HG02970 (cell line): Measurements from ENCODE around the gene KREMEN2.
A peak's percentile ranks its signal among the peaks of the same experiment; 100 is the strongest.

ENCODE experiments used
- ATAC-seq: cut with Tn5 transposase; IDR thresholded peaks from one replicate; pipeline ENCODE4 v1.9.1; 2021; ENCODE audit warnings: mild to moderate bottlenecking, moderate library complexity, moderate number of reproducible peaks; ENCODE audit not compliant: unreplicated experiment, low FRiP score

KREMEN2 gene

DNA sequence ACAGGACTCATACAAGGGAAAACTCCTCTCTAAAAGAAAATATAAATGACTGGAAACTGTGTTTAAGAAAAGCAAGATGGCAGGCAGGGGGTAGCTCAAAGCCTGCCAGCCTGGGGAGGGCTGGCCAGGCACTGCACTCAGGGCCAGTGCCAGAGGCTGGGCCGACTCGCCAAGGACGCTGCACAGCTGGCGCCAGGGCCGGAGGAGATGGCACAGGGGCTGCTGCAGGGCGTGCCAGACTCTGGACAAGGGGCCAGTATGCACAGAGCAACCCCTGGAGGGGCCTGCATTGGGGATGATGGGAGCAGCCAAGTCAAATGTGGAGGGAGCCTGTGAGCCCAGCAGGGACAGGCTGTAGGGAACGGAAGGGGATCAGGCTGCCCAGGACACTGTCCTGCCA, 12.1 kb downstream of the KREMEN2 start:
- no peak for ATAC-seq

DNA sequence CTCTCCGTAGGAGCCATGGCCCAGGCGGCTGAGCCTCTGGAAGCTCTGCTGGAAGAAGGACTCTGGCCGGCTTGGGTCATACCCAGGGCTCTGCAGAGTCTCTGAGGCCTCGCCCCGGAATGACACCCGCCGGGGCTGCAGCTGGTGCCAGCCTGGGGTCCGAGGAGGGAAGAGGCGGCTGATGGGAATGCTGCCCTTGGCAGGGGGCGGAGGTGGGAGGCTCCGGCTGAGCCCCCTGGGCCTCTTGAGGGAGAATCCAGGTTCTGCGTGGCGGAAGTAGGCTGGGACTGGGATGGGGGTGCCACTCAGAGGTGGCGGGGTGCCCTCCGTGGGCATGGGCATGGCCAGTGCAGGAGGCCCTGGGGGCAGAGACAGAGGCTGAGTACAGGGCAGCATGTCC, 12.6 kb downstream of the KREMEN2 start:
- no peak for ATAC-seq

DNA sequence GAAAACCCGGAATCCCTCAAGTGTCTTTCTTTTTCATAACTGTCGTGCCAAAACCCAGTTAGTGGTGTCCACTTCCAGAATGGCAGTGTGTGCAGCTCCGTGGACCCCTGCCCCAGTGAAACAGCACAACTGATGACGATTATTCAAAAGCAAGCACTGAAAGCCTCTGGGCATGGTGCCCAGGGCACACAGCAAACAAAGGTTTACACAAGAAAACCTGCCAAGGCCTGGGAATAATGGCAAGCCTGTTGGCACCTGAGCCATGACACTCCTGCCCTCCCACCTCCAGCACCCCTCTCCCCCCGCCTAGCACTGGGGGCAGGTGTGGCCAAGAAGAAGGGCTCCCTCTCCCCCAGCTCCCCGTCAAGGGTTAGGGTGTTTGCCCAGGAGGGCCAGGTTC, 13.4 kb downstream of the KREMEN2 start:
- ATAC-seq: no peak

DNA sequence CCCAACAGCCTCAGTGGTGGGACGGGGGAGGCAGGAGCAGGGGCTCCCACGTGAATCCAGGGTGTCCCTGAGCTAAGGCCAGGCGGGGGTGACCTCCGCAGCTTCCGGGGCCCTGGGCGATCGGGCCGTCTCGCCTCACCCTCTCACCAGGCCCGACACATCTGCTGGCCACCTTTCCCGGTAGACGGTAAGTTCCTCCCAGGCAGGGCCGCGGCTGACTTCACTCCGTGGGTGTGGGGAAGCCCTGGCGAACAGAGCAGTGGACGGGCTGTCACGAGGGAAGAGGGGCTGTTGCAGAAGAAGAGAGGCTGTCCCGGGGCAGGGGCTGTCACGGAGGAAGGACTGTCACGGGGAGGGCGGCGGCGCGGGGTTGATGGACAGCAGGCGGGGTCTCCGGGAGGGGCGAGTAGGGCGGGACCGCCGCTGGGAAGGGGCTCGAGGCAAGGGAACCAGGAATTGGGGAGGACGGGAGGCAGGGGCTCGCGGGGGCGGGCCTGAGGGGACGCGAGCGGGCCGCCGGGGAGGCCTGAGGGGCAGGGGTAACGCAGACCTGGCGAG, 15.7 kb downstream of the KREMEN2 start:
- ATAC-seq: no peak

DNA sequence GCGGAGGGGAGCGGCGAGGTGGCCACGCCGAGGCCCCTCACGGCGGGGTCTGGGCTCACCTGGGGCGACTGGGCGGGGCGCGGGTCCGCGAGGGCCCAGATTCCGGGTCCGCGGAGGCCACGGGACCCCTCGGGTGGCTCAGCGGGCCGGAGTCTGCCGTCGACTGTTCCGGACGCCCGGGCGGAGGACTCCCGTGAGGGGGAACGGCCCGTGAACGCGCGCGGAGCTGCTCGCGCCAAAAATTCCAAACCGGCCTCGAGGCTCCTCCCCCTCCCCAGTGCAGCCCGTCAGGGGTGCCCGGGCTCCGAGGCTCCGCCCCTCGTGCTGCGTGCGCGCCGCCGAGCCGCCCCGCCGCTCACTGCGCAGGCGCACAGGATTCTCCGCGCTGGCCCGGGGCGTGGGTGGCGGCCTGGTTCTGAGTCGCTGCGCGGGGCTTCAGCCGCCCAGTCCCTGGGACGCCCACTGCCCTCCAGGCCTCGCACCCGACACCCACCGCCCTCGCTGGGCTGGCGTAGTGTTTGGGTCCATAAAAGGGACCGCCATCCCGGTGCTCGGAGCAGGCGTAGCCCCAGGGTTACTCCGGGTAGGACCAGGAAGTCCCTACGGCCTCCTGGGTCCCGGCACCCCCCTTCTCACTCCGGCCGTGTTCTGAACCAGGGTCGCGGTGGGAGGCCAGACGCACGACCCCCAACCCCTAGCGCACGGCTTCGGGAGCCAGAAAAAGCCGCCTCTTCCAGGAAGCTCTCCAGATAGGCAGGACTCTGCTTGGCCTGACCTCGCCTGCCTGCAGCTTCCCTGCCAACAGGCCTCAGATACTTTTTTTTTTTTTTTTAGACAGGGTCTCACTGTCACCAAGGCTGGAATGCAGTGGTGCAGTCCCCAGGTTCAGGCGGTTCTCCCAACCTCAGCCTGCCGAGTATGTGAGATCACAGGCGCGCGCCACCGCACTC, 16.4 kb downstream of the KREMEN2 start, which contains the start of gene PKMYT1:
PKMYT1 (minus strand) TSS at position 220 of the 950 bp plus-strand sequence. CDS start 789 bp downstream, outside the sequence.
- ATAC-seq: peak; percentile 82

DNA sequence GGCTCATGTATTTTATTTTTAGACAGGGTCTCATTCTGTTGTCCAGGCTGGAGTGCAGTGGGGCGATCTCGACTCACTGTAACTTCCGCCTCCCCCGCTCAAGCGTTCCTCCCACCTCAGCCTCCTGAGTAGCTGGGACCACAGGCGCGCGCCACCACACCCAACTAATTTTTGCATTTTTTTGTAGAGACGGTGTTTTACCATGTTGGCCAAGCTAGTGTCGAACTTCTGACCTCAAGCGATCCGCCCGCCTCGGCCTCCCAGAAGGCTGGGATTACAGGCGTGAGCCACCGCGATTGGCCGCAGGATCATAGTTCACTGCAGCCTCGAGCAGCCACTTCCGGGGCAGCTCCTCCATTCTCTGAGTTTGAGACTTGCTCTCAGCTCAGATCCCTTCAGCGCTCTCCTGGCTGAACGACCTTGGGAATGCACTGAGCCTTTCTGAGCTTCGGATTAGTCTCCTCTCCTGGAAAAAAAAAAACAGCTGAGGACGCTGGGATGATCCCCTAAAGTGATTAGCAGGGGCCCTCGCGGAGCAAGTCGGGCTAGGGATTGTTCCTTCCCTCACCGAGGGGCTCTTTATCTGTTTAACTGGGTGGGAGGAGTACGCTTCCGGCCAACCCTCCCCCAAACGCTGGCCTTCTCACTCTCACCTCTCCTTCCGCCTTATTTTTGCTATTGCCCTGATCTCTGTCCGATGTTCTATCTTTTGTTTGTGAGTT, 17.3 kb downstream of the KREMEN2 start:
- no peak for ATAC-seq

DNA sequence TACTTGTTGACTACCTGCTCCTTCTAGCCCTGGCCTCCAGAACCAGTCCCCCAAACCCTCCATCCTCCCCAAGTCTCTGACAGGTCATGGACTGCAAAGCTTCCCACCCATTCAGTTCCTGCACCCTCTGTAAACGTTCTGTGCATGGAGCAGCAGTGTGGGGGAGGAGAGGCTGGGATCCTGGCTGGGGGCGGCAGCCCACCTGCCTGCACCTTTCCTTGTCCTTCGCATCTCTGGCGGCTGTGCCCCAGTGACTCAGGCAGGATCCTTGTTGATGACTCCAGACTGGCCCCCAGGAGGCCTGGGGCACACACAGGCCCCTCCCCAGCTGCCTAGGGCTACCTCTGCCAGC, 17.8 kb downstream of the KREMEN2 start:
- ATAC-seq: no peak

DNA sequence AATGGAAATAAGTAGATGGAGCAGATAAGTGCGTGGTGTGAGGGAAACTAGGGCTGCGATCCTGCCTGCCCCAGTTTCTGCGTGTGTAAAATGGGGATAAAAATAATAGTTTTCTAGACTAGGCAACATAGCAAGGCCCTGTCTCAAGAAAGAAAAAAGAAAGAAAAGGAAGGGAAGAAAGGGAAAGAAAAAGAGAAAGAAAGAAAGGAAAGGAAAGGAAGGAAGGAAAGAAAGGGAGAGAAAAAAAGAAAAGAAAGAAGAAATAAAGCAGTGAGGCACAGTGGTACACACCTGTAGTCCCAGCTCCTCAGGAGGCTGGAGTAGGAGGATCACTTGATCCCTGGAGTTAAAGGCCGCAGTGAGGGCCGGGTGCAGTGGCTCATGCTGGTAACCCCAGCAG, 18.3 kb downstream of the KREMEN2 start:
- no peak for ATAC-seq

DNA sequence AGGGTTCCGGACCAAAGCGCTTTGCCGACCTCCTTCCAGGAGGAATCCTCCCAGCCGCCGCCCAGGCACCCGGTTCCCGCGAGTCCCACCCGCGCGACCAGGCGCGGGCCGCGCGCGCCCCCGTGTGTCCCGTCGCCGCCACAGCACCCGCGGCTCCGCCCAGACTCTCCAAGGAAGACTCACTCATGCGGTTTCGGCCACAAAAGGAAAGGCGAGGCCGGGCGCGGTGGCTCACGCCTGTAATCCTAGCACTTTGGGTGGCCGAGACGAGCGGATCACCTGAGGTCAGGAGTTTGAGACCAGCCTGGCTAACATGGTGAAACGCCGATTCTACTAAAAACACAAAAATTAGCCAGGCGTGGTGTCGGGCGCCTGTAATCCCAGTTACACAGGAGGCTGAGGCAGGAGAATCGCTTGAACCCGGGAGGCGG, 19.6 kb downstream of the KREMEN2 start:
- ATAC-seq: peak; percentile 41

DNA sequence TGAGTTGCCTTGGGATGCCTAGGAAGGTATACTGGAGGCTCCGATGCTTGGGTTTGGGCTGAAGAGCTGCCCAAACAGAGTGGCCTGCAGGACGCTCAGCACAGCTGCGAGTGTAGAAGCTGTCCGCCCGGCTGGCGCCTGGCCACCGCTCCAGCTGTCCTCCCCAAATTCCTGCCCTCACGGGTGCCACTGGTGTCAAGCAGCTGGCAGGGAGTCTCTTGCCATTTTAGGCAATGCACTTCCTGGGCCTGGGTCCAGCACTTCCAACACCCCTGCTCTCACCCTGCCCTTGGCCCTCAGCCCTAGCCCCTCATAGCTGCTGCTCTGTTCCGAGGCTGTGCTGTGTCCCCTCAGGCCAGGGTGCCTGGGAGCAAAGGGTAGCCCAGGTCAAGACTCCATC, 21.4 kb downstream of the KREMEN2 start:
- ATAC-seq: no peak

DNA sequence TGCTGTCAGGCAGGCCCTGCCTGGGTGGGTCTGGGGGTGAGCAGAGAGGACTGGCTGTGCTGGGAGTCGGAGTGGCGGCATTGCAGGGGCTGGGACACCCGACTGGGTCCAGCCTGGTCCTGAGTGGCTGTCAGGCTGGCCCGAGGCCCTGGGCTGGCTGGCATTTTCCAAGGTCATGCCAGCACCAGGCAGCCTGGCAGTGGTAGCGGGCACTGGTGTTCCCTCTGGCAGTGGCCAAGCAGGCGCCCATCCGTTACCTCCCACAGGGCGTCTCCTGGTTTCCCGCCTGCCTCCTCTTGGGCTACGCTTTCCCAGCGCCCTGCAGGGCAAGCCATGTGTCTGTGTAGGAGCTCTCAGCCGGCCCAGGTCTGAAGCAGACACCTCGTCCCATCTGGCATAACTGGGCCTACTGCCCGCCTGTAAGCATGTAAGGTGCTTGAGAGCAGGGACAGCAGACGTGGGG, 21.8 kb downstream of the KREMEN2 start:
- no peak for ATAC-seq

DNA sequence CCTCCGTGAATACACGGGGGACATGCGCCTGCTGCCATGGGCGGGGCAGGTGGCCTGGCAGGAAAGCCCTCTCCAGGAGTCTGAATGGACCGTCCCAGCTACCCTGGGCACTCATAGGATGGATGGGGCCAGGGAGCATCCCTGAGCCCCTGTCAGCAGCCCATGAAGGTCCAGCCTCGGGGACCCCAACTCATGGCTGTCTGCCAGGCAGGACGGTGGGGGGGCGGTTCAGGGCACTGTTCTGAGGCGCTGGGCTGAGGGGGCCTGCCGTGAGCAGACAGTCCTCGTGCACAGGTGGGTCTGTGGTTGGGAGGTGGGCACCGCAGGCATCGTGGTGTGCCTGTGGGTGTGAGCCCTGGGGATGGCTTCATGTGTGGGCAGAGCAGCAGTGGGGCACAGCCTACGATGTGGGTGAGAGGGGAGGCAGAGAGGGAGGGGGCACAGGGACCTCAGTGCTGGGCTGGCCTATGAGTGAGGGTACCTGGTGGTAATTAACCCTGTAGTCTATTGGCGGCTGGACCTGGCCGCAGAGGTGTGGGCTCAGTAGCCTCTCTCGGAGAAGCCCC, 22.6 kb downstream of the KREMEN2 start:
- ATAC-seq: no peak

DNA sequence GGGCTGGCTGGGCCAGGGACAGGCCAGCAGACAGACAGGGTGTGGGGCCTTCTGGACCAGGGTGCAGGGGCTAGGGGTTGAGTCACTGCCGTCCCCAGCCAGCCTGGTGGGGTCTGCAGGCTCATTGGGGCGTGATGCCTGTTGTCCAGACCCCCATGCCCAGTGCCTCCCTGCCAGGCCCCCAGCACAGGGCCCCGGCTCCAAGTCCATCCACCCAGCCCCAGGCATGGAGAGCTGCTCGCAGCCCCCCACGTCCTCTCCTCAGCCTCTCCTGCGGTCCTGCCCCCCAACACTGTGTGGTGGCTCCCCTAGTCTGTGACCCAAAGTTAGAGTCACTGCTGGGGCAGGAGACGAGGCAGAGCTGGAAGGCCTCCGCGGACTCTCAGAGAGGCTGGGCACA, 23.2 kb downstream of the KREMEN2 start:
- ATAC-seq: no peak

DNA sequence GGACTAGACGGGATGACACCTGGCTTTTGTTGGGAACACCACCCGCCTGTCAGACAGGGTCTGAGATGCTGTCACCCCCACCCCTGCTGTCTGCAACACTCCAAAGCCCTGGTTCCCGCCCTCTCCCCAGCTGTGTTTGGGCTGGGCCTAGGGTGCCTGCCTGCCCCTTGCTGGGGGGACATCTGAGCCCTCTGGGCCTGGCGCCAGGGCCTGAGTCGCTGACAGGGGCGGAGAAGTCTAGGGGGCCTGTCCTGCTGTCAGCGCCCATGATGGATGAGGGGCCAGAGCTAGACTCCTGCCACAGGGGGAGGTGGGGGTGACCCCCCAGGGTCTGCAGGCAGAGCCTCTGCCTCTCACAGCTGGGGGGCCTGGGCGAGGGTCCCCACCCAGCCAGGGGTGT, 23.8 kb downstream of the KREMEN2 start:
- no peak for ATAC-seq

DNA sequence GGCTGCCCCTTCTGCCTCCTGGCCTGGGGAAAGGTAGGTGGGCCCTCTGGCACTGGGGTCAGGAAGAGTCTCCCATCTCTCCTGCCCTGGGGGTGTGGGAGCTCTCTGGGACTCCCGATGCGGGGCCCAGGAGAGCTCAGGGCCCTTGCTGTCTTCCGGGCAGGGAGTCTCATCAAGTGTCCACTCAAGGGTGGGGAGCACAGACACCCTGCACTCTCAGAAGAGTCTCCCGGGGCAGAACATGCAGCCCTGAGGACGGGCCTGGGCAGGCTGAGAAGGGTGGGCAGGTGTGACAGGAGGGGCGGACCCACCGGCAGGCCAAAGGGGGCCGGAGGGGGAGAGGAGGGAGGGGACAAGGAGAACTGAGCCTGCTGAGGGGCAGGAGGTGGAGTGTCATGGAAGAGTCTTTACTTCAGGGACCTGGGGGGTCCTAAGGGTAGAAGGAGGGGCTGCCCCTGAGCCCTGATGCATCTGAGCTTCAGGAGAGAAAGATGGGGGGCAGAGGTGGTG, 24.6 kb downstream of the KREMEN2 start:
- ATAC-seq: no peak

DNA sequence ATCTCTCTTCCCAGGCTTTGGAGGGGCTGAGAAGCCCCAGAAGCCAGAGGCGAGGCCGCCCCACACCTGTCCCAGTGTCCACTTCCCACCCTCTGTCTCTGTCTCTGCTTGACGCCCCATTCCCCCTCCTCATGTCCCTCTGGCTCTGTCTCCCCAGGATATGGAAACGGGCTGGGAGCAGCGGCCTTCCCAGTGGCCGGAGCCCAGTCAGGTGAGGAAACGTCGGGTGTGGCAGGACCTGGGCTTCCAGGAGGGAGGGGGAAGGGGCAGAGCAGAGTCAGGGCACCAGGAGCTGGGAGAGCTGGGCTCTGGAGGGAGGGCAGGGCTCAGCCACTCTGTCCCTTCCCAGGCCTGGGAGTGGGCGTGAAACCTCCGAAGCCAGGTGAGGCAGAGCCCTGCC, 26.8 kb downstream of the KREMEN2 start:
- no peak for ATAC-seq

DNA sequence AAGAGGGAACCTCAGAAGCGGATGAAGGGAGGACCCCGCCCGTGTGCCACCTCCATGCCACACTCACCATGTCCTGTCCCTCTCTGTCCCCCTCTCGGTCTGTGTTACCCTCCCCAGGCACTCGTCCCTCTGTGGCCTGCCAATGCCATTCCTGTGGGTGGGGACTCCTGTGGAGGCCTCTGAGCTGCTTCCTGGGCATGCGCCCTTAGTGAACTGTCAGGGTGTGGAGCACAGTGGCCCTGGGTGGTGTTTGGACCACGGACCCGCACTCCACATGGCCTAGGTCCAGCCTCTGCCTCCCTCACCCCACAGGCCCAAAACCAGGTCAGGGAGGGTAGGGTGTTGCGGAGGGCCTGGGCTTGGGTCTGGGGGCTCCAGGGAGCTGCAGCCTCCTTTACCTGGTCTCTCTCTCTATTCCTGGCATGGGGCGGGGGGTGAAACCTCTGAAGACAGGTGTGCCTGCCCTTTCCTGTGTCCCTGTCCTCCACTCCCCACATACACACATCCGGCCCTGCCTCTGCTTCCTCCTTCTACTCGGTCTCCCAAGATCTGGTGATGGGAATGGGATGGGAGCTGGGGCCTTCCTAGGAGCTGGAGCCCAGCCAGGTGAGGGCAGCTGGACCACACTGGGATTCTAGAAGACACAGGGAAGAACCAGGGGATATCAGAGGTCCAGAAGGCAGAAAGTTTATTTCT, 27.6 kb downstream of the KREMEN2 start:
- ATAC-seq: no peak

DNA sequence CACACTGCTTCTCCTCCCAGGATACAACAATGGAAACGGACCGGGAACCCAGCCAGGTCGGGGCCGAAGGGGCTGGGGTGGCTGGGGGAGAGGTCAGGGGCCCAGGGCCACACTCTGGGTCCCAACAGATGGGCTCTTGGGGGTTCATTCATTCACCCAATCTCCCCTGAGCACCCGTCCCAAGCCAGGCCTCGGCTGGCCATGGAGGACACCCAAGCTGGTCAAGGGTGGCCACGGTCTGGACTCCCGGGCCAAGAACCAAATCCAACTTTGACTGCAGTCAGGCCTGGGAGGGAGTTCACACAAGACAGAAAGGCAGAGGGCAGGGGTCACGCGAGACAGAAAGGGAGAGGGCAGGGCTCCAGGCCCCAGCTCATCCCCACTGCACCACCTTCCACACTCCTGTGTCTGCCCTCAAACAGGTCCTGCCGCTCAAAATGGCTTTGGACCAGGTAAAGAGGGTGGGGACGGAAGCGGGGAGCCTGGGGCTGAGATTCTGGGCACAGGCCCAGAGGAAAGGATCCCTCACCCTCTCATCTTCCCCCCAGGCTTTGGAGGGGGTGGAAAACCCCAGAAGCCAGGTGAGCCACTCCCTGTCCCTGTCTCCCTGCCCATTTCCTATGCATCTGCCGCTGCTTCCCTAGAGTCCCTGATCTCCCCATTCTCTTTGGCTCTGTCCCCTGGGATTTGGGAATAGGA, 28.5 kb downstream of the KREMEN2 start:
- ATAC-seq: no peak

DNA sequence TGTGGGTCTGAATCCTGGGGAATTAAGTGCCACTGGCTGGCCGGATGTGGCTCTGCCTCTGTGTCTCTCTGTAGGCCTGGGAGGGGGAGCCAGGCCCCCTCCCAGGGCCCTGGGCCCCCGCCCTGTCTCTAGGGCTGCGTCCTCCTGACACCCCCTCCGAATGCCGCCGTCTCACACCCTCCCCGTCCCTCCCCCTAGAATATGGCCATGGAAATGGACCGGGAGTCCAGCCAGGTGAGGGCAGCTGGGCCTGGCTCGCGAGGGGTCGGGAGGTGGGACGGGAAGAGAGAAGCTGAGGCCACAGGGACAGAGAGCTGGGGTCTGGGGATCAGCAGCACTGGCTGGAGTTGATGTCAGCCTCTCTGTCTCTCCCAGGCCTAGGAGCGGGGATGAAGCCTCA, 32.2 kb downstream of the KREMEN2 start:
- no peak for ATAC-seq

DNA sequence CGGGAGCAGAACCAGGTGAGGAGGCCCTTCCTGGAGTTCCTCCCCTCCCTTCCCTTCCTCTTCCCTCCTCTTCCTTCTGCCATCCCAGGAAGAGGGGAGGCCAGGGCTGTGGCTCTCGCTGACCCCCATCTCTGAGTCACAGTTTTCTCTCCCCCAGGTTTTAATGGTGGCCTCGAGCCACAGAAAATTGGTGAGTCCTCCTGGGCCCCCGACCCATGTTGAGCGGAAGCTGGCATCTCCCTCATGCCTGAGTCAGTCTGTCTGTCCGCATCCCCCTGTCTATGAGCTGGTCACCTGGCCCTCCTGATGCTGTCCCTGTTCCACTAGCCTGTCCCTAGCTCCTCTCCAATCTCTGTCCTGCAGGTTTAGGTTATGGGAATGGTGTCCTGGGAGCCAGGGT, 35.9 kb downstream of the KREMEN2 start:
- no peak for ATAC-seq
